Mesenchymal stem cell (in vitro differentiated cells and primary cell): Measurements from ENCODE around the gene FCGR3A.
"Not testable (repeated sequence)": the region's sequence is repeated elsewhere in the genome, so short reads cannot be mapped to it uniquely, and the experiment has no call there.

ENCODE experiments used
- DNase-seq: peaks from one replicate; pipeline ENCODE4 v3.0.0-alpha.2; 2013
- H2AFZ ChIP-seq: one replicate; pipeline ENCODE4 v1.6.1; 2013; ENCODE audit warnings: low read depth, mild to moderate bottlenecking, control low read depth, inconsistent platforms, low read length, moderate library complexity
- H2AK5ac ChIP-seq: 2 replicates; pipeline ENCODE4 v1.6.1; 2013; ENCODE audit warnings: low read length, moderate library complexity, mild to moderate bottlenecking, inconsistent platforms; ENCODE audit not compliant: severe bottlenecking
- H2BK120ac ChIP-seq: one replicate; pipeline ENCODE4 v1.6.1; 2013; ENCODE audit warnings: low read depth, mild to moderate bottlenecking, inconsistent platforms, low read length, moderate library complexity
- H2BK12ac ChIP-seq, 2 experiments: one replicate each; pipeline ENCODE4 v1.6.1; 2013; ENCODE audit warnings: inconsistent platforms in 2 of 2, low read length in 2 of 2, mild to moderate bottlenecking in 2 of 2, moderate library complexity in 2 of 2, control low read depth in 1 of 2
- H2BK15ac ChIP-seq: one replicate; pipeline ENCODE4 v1.6.1; 2013; ENCODE audit warnings: mild to moderate bottlenecking, low read depth, inconsistent platforms; ENCODE audit not compliant: poor library complexity, severe bottlenecking
- H2BK5ac ChIP-seq: 2 replicates; pipeline ENCODE4 v1.6.1; 2013; ENCODE audit warnings: low read depth, mild to moderate bottlenecking, low read length, control low read depth, inconsistent platforms; ENCODE audit not compliant: poor library complexity, severe bottlenecking
- H3K14ac ChIP-seq, 2 experiments: one replicate each; pipeline ENCODE4 v1.6.1; 2013; ENCODE audit warnings: inconsistent platforms in 2 of 2, low read length in 2 of 2, control low read depth in 1 of 2, mild to moderate bottlenecking in 1 of 2, moderate library complexity in 1 of 2
- H3K18ac ChIP-seq, 2 experiments: one replicate each; pipeline ENCODE4 v1.6.1; 2013; ENCODE audit warnings: inconsistent platforms in 2 of 2, low read length in 2 of 2, control low read depth in 1 of 2, low read depth in 1 of 2, mild to moderate bottlenecking in 1 of 2
- H3K23ac ChIP-seq, 2 experiments: one replicate each; pipeline ENCODE4 v1.6.1; 2013; ENCODE audit warnings: inconsistent platforms in 2 of 2, low read length in 2 of 2, mild to moderate bottlenecking in 2 of 2, moderate library complexity in 2 of 2, control low read depth in 1 of 2
- H3K27ac ChIP-seq: 2 replicates; pipeline ENCODE4 v1.5.1; 2013; ENCODE audit warnings: mild to moderate bottlenecking, moderate library complexity, low read length, control low read depth, inconsistent platforms; ENCODE audit not compliant: poor library complexity, severe bottlenecking
- H3K27me3 ChIP-seq, 2 experiments: 2 replicates each; pipeline versions ENCODE4 v1.6.1 to v1.7.0; 2013; ENCODE audit warnings: low read length in 2 of 2, mild to moderate bottlenecking in 2 of 2, moderate library complexity in 2 of 2, control low read depth in 1 of 2, inconsistent platforms in 1 of 2; ENCODE audit not compliant: control insufficient read depth in 1 of 2, insufficient read depth in 1 of 2
- H3K36me3 ChIP-seq, 2 experiments: 2 replicates each; pipeline versions ENCODE4 v1.6.1 to v1.7.0; 2013; ENCODE audit warnings: low read length in 2 of 2, control low read depth in 1 of 2, inconsistent platforms in 1 of 2, low read depth in 1 of 2, mild to moderate bottlenecking in 1 of 2; ENCODE audit not compliant: insufficient read depth in 2 of 2, control insufficient read depth in 1 of 2
- H3K4ac ChIP-seq, 2 experiments: one replicate each; pipeline ENCODE4 v1.6.1; 2013; ENCODE audit warnings: inconsistent platforms in 2 of 2, low read length in 2 of 2, mild to moderate bottlenecking in 2 of 2, moderate library complexity in 2 of 2, control low read depth in 1 of 2, low read depth in 1 of 2
- H3K4me1 ChIP-seq: 2 replicates; pipeline ENCODE4 v1.6.1; 2013; ENCODE audit warnings: low read depth, low read length, control low read depth; ENCODE audit not compliant: control insufficient read depth, insufficient read depth
- H3K4me2 ChIP-seq: 2 replicates; pipeline ENCODE4 v1.6.1; 2013; ENCODE audit warnings: low read length, mild to moderate bottlenecking, inconsistent platforms; ENCODE audit not compliant: poor library complexity, severe bottlenecking
- H3K4me3 ChIP-seq, 2 experiments: 2 replicates each; pipeline versions ENCODE4 v1.5.1 to v1.7.0; 2013; ENCODE audit warnings: low read length in 2 of 2, mild to moderate bottlenecking in 2 of 2, control low read depth in 1 of 2, low read depth in 1 of 2; ENCODE audit not compliant: insufficient read depth in 1 of 2
- H3K79me1 ChIP-seq: replicated peaks from 2 replicates; pipeline ENCODE4 v1.6.1; 2013; ENCODE audit warnings: mild to moderate bottlenecking, control low read depth, low read length, inconsistent platforms; ENCODE audit not compliant: poor library complexity, severe bottlenecking
- H3K9ac ChIP-seq: 2 replicates; pipeline ENCODE4 v1.7.0; 2013; ENCODE audit warnings: mild to moderate bottlenecking, low read length, moderate library complexity
- H3K9me3 ChIP-seq: 2 replicates; pipeline ENCODE4 v1.7.0; 2013; ENCODE audit warnings: mild to moderate bottlenecking, low read length; ENCODE audit not compliant: control insufficient read depth
- H4K8ac ChIP-seq: one replicate; pipeline ENCODE4 v1.6.1; 2013; ENCODE audit warnings: inconsistent platforms, mild to moderate bottlenecking, low read length, moderate library complexity
- H4K91ac ChIP-seq: one replicate; pipeline ENCODE4 v1.6.1; 2013; ENCODE audit warnings: mild to moderate bottlenecking, low read length, inconsistent platforms
- WGBS: methylation state at CpG from one replicate; pipeline ENCODE4 v1.1.7; 2013; ENCODE audit warnings: mixed read lengths; 5-methylcytosine and 5-hydroxymethylcytosine counted together

The FCGR3A gene

DNA sequence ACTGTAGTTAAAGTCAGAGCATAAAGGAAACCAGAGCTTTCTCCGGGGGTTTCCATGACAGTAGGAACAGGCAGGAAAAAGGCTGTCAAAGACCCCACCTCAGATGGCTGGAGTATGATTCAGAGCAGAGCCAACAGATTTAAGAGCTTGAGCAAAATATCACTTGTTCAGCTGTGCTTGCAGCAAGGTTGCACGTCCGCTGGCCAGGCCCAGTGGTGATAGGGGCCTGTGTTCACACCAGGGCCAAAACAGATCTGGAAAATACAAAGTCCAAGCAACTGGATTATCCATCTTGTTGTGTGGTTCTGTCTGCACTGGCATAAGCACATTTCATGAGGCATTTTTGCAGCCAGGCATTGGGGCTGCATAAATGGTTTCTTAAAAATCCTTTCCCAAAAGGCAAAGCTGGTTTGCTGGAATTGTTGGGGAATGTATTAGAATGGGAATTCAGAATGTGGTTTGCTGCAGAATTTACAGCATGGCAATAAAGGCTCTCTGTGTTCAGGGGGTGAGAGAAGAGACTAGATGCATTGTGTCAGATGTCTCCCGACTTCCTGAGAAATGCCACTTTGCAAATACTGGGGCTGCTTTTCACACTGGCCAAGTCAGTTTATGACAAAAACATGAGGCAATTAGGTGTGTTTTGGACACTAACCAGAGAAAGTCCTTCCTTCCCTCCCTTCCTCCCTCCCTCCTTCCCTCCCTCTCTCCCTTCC is 44.8 kb upstream of the FCGR3A start:
- not testable (repeated sequence) for H3K79me1 ChIP-seq, H3K27me3 ChIP-seq, H3K4me1 ChIP-seq, H4K91ac ChIP-seq, H3K9ac ChIP-seq, H2BK5ac ChIP-seq, H3K4me3 ChIP-seq, H2AK5ac ChIP-seq, H3K36me3 ChIP-seq, H2BK12ac ChIP-seq, H3K4me2 ChIP-seq, H3K9me3 ChIP-seq, H3K27ac ChIP-seq, H2BK15ac ChIP-seq, H3K23ac ChIP-seq
- Histone ChIP-seq H3K18ac (peak overlapping the region in 1 of 2 experiments; percentile 33), H2AFZ (peak overlapping the region; percentile 27), H3K4ac (peak overlapping the region in 1 of 2 experiments; percentile 8), H2BK120ac (peak overlapping the region; percentile 49), H3K14ac (peak overlapping the region in 1 of 2 experiments; percentile 20), H4K8ac (peak overlapping the region; percentile 54)
- 31% methylated on average over 4 of the region's 4 CpGs for WGBS
- DNase-seq, result peak; percentile 21

DNA sequence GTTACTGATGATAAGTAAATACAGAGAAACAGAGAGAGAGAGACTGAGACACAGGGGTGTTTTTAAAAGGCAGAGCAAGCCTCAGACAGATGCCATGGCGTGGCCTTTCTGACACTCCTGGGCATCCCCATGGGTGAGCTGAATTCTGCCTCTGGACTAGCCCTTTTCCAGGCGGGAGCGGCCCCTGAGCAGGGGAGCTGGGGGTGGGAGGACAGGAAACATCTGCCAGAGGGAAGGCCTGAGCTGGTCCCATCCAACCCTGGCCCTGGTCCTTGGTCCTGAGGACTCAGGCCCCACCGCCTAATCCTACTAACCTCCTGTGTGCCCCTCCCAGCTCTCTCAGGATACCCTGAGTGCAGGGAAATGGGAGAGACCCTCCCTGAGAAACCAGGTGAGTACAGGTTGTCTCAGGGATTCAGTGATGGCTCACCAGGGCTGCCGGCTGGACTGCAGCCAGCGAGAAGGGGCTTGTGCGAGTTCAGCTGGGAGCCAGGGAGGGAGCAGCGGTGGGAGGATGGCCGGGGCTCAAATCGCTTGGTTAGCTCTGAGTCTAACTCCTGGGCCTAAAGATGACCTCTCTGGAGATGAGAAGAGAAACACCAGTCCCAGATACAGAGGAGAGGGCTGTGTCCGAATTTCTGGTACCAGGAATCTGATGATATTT is 43.6 kb upstream of the FCGR3A start:
- not testable (repeated sequence) for H2AK5ac ChIP-seq, DNase-seq, H3K27ac ChIP-seq, H2BK120ac ChIP-seq, H3K79me1 ChIP-seq, H4K91ac ChIP-seq, H2BK15ac ChIP-seq, H3K18ac ChIP-seq, H3K4ac ChIP-seq, H2BK12ac ChIP-seq, H3K4me2 ChIP-seq, H3K27me3 ChIP-seq, H2AFZ ChIP-seq, H3K4me3 ChIP-seq, H3K23ac ChIP-seq, H3K9ac ChIP-seq, H3K9me3 ChIP-seq, H3K36me3 ChIP-seq, H3K4me1 ChIP-seq, H3K14ac ChIP-seq, H2BK5ac ChIP-seq
- H4K8ac ChIP-seq, result peak overlapping the region; percentile 23
- WGBS, result 95% methylated on average over 8 of the region's 11 CpGs

DNA sequence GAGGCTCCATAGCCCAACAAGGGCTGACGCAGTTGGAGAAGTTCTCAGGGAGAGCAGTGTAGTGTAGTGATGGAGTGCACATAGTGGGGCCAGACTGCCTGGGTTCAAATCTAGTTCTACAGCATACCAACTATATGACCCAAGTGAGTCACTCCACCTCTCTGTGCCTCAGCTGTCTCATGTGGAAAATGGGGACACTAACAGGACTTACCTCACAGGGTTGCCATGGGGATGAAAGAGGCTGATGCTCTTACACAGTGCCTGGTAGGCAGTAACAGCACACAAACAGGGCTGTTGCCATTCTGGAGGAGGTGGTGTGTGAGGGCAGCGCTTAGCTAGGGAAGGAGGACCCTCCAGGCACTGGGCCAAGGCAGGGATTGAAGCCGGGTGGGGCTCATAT is 43.0 kb upstream of the FCGR3A start:
- not testable (repeated sequence) for H4K8ac ChIP-seq, H3K4ac ChIP-seq, H3K4me2 ChIP-seq, H2AFZ ChIP-seq, H3K36me3 ChIP-seq, H3K9ac ChIP-seq, H3K27ac ChIP-seq, H3K79me1 ChIP-seq, H3K18ac ChIP-seq, DNase-seq, H2BK15ac ChIP-seq, H3K9me3 ChIP-seq, H2BK12ac ChIP-seq, H3K27me3 ChIP-seq, H2AK5ac ChIP-seq, H3K4me3 ChIP-seq, H2BK5ac ChIP-seq, H3K4me1 ChIP-seq, H2BK120ac ChIP-seq, H3K23ac ChIP-seq, H4K91ac ChIP-seq
- WGBS, result no CpG with 5 or more reads among the region's 3 CpGs
- peak overlapping the region in 1 of 2 experiments; percentile 41 for H3K14ac ChIP-seq

DNA sequence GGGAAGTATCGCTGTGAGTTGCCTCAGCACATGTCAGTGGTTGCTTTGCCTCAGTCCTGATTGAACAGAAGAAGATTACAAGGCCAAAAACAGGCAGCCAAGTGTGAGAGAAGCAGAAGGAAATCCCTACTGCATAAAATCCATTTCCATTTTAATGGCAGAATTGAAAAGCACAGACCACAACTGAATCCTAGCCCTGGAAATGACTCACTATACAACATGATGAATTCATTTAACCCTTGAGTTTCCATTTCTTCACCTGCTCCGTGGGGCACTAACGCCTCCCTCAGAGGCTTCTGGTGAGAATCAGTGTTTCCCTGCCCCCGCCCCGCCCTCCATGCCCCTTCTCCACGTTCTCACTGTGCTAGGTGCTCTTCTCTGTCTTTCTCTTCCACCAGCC is 40.3 kb upstream of the FCGR3A start:
- H3K4ac ChIP-seq, H2BK120ac ChIP-seq, H3K23ac ChIP-seq, H2BK12ac ChIP-seq, H3K79me1 ChIP-seq, H3K27me3 ChIP-seq, DNase-seq, H4K91ac ChIP-seq, H3K27ac ChIP-seq, H3K9me3 ChIP-seq, H3K36me3 ChIP-seq, H4K8ac ChIP-seq, H3K4me3 ChIP-seq, H2BK15ac ChIP-seq, H3K4me1 ChIP-seq, H3K4me2 ChIP-seq, H3K9ac ChIP-seq, H2AK5ac ChIP-seq, H2BK5ac ChIP-seq: not testable (repeated sequence)
- H2AFZ ChIP-seq, result peak overlapping the region; percentile 42
- H3K18ac ChIP-seq, result peak overlapping the region in 1 of 2 experiments; percentile 80
- WGBS, result 50% methylated on average over 1 of the region's 6 CpGs
- H3K14ac ChIP-seq, result peak overlapping the region in 1 of 2 experiments; percentile 48
